ENCODE data around the gene SPRR1A.

DNA sequence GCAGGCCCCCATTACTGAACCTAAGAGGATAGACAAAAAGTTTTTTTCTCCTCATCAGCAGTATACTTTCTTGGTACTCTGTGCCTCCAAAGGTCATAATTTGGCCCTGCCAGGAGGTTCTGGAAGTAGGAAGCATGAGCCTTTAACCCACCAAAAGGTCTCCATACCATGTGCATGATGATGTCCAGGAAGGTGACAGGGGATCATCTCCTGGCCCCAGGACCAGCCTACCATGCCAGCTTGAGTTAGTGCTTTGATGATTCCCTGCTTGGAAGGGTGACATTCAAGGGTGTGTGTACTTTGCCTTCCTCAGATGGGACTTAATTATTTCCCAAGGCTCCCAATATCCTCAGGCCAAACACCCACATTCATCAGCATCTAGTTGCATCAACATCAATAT lies 6.3 kb upstream of the SPRR1A start:
- TF ChIP-seq, protein P1, sequence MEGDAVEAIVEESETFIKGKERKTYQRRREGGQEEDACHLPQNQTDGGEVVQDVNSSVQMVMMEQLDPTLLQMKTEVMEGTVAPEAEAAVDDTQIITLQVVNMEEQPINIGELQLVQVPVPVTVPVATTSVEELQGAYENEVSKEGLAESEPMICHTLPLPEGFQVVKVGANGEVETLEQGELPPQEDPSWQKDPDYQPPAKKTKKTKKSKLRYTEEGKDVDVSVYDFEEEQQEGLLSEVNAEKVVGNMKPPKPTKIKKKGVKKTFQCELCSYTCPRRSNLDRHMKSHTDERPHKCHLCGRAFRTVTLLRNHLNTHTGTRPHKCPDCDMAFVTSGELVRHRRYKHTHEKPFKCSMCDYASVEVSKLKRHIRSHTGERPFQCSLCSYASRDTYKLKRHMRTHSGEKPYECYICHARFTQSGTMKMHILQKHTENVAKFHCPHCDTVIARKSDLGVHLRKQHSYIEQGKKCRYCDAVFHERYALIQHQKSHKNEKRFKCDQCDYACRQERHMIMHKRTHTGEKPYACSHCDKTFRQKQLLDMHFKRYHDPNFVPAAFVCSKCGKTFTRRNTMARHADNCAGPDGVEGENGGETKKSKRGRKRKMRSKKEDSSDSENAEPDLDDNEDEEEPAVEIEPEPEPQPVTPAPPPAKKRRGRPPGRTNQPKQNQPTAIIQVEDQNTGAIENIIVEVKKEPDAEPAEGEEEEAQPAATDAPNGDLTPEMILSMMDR (IDR thresholded peaks at IDR 0.05; ENCODE audit: borderline replicate concordance, extremely low read depth, low read length, poor library complexity, severe bottlenecking) = no peak
- no peak for TF ChIP-seq EZH2 (IDR thresholded peaks at IDR 0.05; ENCODE audit: borderline replicate concordance, low read depth, low read length, severe bottlenecking)
